ENCODE data around the gene NEUROD1. TPM values are rescaled to one million over a fixed set of nuclear protein-coding genes. Genes with fewer than 3 reads are reported as not detected.
"Not testable (repeated sequence)": the region's sequence is repeated elsewhere in the genome, so short reads cannot be mapped to it uniquely, and the experiment has no call there.

NEUROD1 gene
- total RNA-seq = not detected
- long read RNA-seq = 0 reads

DNA sequence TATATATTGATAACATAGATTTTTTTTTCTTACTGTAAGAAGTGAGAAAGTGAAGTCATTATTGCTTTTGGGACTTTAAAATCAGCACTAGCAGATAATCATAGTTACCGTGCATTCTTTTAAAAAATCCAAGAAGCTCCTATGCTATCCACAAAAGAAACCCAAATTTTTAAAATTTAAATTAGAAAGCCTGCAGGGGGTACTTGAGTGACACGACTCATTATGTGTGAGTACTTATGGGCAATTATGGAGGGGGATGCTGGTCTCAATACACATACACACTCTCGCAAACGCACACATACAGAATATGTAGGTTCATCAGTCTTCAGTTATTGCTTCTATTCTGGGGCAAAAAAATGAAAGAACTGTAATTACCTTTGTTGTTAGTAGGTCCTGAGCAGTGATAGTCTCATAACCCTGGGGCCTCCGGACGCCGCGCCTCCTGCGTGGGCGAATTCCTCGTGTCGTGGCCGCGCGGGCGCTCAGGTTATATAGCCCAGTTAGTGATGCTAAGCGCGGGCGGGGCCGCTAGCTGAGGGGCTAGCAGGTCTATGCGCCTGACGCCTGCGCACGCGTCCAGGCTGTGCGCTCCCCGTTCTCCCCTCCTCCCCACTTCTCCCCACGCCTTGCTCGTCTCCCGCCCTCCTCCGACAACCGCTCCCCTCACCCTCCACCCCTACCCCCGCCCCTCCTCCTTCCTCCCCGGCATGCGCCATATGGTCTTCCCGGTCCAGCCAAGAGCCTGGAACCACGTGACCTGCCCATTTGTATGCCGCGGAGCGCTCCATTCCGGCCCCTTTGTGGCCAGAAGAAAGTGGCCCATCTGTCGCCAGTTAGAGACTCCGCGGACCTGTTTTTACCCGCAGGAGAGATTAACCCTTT, at the start of gene NEUROD1:
Gene NEUROD1, minus strand, starts transcription at position 463 of the 882 bp plus-strand sequence. CDS start 1,657 bp downstream, outside the sequence.
- DNase-seq (ENCODE audit: low spot score) = no peak

DNA sequence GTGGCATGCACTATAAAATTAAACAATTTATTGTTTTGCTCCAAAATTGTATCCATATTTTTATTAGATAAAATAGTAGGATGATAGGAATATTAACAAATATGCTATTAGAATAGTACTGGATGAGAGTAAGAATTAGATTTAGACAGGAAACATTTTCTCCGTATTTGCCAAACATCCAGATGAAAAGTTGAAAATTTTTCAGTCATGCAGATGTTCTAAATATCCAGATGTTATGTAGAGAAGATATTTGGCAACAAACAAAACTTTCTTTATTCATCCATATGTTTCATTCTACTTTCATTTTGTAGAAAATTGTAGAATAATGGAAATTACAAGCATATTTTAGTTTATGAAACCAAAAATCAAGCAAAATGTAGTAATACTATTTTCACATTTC, 45.2 kb upstream of the NEUROD1 start:
- no peak for DNase-seq (ENCODE audit: low spot score)

DNA sequence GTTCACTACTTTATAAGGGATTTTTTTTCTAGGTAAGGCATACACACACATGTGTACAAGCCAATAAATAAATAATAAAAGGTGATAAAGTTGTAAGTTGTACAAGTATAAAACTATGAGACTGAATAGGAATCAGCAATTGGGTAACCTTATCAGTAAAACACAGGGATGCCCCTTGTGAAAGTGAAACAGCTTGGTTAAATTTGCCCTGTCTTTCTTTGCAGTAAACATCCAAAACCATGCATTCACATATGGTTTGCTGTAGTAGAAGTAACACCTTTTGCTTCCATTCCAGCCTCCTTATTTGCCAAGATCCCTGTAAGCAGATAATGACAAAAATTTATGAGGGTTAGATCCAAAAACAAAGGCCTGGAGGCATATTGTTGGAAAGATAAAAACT, 44.3 kb upstream of the NEUROD1 start:
- no peak for DNase-seq (ENCODE audit: low spot score)

DNA sequence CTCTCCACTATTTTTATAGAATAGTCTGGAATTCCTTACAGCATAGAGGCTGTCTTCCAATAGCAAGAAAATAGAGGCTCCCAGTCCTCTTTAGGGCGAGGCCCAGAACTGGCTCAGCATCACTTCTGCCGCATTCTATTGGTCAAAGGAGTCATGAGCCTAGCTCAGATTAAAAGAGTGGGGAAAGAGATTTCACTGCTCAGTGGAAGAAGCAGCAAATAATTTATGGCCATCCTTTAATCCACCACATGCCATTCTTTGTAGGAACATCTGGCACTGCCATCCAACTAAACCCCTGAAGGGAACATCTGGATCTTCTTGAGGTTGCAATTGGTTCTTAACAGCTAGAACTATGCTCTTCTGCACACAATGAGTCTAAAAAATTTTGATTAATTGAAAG, 43.4 kb upstream of the NEUROD1 start:
- DNase-seq (ENCODE audit: low spot score) = no peak

DNA sequence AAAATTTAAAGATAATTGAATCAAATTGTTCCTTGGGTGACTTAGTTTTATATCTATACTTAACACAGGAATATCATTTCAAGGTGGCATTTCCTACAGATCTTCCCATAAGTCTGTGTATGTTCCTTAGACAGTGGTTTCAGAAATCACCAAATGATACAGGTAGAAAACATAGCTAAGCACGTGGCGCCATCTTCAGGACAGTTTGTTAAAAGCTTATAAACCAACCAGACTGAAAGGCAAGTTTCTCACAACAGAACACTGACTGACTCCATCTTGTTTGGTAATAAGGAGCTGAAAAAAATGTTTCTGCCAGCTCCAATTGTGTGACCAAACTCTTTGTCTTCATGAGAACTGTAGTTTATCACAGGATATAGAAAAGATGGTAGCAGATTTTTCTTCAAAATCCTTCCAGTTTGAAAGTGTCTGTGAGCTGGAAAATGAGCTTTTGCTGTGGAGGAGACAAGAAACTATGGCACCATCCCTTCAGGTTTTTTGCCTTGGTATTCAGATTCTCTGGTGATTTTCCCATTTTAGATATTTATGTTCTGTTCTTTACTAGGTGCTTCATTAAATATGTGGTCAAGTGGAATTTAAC, 34.8 kb upstream of the NEUROD1 start:
- DNase-seq (ENCODE audit: low spot score) = no peak

DNA sequence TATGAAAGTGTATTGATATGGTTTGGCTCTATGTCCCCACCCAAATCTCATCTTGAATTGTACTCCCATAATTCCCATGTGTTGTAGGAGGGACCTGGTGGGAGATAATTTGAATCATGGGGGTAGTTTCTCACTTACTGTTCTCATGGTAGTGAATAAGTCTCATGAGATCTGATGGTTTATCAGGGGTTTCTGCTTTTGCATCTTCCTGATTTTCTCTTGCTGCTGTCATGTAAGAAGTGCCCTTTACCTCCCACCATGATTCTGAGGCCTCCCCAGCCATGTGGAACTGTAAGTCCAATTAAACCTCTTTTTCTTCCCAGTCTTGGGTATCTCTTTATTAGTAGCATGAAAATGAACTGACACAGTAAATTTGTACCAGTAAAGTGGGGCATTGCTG, 30.7 kb upstream of the NEUROD1 start:
- not testable (repeated sequence) for DNase-seq (ENCODE audit: low spot score)

DNA sequence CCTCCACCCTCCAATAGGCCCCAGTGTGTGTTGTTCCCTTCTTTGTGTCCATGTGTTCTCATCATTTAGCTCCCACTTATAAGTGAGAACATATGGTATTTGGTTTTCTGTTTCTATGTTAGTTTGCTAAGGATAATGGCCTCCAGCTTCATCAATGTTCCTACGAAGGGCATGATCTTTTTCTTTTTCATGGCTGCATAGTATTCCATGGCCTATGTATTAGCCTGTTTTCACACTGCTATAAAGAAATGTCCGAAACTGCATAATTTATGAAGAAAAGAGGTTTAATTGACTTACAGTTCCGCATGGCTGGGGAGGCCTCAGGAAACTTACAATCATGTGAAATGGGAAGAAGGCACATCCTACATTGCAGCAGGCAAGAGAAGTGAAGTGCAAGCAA, 22.2 kb upstream of the NEUROD1 start:
- DNase-seq (ENCODE audit: low spot score) = not testable (repeated sequence)

DNA sequence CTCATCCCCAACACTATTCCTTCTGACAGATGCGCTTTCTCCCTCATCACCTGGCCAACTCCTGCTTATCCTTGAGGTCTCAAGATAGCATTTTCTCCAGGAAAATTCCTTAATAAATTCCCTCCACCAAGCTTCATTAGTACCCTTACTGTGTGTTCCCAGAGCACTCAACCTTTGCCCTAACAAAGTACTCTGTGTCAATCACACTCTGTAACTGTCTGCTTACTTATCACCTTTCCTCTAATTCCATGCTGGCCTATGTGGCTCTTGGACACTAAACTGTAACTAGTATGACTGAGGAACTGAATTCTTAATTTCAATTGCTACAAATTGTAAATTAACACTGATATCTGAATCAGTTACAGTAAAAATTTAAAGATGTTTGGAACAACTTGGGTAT, 17.9 kb upstream of the NEUROD1 start:
- DNase-seq (ENCODE audit: low spot score) = no peak

DNA sequence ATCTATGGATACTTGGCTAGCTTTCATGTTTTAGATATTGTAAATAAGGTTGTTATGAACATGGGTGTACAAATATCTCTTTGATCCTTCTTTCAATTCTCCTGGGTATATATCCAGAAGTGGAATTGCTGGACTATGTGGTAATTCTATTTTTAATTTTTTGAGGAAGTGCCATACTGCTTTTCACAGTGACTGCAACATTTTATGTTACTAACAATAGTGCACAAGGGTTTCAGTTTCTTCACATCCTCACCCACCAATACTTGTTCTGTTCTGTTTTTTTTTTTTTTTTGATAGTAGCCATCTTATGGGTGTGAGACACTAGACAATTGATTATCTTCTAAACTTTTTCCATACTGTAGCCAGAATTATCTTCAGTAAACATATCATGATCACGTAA, 17.3 kb upstream of the NEUROD1 start:
- no peak for DNase-seq (ENCODE audit: low spot score)

DNA sequence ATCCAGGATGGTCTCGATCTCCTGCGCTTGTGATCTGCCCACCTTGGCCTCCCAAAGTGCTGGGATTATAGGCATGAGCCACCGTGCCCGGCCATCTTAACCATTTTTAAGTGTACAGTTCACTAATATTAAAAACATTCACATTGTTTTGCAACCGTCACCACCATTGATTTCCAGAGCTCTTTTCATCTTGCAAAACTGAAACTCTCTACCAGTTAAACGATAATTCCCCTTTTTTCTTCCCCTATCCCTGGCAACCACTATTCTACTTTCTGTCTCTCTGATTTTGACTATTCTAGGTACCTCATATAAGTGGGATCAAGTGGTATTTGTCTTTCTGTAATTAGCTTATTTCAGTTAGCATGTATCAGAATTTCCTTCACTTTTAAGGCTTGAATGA, 16.8 kb upstream of the NEUROD1 start:
- no peak for DNase-seq (ENCODE audit: low spot score)

DNA sequence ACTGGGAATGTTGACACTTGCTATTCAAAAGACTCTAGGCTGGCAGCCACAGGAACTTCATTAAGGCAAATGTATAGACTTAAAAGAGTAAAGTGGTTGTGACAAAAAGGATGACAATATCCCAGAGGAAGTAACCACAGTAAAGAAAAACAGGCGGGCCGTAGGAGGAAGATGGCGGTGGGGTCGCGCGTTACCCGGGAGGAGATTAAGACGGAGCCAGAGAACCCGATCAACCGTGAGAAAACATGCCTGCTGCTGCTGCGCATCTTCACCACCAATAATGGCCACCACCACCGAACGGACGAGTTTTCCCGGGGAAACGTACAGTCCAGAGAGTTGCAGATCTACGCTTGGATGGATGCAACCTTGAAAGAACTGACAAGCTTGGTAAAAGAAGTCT, 14.0 kb upstream of the NEUROD1 start:
- no peak for DNase-seq (ENCODE audit: low spot score)

DNA sequence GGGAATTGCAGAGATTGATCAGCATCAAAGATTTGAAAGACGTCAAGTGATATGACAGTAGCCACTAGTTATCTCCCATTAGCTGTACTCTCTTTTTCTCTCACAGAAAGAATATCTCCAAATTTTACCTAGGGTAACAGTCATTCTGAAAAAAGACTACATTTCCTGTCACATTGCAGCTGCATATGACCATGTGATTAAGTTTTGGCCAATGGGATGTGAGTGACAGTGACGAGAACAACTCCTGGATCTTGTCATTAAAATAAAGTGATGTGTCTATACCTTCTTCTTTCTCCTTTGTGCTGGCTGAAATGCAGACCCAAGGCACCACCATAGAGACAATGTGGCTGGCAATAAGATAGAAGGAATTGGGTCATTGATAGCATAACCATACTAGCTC, 10.5 kb upstream of the NEUROD1 start:
- no peak for DNase-seq (ENCODE audit: low spot score)

DNA sequence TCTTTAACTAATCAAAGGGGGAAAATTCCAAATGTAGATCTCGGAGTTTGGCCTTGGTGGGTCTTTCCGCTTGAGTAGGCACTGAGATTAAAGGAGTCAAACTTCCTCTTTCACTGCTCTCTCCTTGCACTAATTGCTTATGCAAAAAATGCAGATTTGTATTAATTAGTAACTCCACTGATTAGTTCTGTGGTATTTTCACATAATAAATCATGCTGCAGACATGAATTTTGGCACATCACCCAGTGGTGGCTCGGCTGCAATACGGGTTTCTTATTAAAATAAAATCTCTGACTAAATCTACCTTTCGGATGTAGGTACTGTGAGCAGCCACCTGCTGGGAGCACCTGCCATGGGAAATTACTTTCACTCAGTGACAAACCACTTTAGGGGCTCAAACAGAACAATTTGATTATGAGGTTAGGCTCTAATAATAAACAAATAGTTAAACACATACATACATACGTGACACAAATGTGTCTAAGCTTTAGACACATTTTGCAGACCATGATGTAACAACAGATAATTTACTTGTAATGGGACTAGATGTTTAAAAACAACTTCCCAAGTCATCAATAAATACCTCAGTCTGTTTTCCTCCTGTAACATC, 6.4 kb upstream of the NEUROD1 start:
- no peak for DNase-seq (ENCODE audit: low spot score)

DNA sequence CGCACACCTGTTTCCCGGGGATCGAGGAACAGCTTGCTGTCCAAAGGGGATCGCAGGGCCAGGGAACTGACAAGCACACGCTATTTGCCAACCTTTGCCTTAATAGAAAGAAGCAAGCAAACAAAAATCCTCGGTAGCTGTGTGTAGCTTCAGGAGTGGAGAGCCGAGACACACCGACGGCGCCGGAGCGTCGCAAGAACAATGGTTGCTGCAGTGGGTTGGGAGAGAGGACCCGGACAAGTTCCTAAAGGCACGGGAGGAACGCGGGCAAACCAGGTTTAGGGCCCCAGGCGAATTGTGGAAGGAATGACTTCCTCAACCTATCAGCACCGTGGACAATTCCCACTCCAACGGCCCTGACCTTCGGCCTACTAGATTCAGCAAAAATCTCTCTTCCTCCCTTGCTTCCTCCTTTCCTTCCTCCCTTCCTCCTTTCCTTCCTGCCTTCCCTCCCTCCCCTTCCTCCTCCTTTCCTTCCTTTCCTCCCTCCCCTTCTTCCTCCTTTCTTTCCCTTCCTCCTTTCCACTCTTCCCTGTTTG, 4.9 kb upstream of the NEUROD1 start:
- no peak for DNase-seq (ENCODE audit: low spot score)

DNA sequence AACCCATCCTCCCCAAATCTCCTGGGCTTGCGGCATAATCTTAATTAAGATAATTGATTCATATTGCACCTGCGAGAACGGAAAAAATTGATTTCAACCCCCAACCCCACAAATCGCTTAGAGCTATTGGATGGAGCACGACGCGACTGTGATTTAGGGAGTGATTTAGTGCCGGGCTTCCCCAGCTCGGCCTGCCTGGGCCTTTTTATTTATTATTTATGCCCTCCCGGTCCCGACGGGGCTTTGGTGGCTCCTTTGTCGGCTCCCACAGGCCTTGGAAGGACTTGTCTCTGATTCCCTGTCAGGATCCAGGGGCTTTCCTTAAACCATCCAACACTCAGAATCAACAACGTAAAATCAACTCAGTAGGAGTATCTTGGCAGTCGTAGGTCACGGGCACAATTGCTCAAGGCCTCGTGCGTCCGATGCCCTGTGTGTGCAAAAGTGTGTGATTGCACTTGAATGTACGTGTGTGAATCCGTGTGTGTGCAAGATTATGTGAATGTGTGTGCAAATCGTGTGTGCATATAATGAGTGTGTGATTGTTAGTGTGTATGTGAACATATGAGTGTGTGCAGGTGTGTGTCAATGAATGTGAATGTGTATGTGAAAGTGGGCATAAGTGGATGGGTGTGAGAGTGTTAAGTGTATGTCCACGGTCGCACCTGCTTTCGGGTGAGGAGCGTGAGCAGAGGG, 4.3 kb upstream of the NEUROD1 start:
- no peak for DNase-seq (ENCODE audit: low spot score)

DNA sequence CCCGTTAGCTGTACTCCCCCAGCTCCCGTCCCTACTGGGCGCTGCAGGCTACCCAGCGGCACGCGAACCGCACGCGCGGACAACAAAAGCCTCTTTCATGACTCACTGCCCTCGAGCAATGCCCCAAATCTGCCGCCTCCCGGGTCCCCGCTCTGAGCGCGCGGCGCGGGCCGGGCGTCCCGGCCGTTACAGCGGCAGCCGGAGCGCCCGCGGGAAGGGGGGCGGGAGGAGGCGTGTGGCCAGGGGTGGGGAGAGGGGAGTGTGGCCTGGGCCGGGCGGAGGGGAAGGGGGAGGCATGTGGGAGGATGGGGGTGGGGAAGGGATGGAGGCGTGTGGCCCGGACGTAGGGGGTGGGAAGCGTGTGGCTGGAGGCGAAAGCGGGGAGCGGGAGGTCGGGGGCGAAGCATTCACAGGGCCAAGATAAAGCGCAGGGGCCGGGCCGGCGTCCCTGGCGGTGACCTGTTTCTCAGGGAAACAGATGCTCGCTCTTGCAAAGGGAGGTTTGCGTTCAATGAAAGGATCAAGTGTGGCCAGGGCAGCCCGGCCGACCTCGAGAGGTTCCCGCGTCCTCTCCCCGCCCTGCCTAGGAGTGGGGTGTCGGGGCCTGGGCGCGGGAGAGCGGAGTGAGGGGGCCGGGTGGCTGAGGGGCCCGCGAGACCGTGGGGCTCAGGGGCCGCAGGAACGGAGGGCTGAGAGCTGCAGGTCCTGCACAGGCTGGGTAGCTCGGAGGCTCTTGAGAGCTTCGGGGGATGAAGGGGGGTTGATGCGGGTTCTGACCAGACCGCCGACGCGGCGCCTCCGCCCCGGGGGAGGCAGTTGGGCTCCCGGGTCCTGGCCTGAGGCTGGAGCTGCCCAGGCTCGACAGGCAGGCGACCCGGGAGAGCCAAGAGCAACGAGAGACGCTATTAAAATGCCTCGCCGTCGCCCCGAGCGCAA, 3.5 kb upstream of the NEUROD1 start:
- no peak for DNase-seq (ENCODE audit: low spot score)

DNA sequence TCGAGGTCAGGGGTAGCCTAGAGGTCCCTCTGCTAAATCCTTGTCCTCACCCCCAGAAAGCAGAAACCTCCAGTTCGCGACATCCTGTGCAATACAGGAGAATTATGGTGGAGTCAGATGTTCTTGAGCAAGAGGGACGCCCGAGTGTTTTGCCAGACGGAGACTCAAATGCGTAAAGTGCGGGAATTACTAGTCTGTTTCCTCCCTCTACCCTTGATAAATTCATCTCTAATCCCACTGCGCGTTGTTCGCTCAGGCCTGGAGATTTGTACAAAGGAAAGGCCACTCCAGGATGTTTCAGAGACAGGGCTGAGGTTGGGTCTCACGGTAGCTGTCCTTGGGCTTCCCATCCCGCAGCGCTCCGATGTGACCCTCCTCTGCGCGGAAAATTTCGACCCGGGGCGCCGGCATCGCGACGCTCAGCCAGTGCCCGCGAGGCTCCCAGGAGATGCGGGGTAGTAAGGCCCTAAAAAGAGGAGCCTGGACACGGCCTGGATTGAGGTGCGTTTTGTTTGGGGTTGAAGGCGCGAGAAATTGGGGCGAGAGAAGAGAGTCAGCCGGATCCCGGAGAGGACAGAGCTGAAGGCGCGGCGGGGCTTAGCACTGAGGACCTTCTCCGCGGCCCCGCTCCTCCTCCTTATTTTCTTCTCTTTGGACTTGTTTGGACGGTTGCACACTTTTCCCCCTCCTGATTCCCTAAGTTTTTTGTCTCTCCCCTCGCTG, 2.6 kb upstream of the NEUROD1 start:
- no peak for DNase-seq (ENCODE audit: low spot score)

DNA sequence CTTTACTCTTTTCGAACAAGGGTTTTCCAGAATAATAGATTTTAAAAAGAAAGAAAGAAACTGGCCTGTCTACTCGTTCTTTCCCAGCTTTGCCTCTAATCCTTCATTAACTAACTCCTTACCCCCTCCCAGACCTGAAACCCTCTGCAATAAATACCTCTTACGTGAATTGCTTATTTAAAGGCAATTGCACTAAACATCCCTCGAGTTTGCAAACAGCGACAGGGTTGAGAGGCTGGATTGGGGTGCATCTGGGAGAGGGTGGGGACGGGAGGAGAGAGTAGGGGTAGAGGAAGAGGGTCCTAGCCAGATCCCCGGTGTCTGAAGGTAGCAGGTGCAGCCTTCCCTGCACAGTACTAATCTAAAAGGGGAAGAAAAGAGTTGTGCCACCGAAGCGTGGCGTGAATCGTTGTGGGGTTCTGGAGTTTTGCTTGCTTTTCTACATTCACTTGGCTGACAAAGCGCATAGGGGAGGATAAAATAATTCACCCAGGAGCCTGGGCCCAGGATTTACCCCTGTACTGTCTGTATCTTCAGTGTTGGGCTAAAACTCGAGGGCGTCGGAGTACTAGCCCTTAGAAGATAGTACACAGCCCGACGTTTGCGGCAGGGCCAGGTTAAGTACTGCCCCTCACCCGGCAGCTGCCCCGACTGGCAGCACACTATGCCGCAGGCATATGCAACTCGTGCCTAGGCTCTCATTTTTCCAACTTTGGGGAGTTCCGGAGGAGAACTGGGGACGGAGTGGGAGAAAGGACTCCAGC, 1.9 kb upstream of the NEUROD1 start:
- DNase-seq (ENCODE audit: low spot score) = no peak

Measured in mesenteric fat pad (tissue), 1 donor.